Measurements from ENCODE around the gene FOXA2.

Gene FOXA2

GRCh38 chr20:22583773-22584521, 425 bp downstream of the FOXA2 start:
- DNase-seq, result no peak

DNA sequence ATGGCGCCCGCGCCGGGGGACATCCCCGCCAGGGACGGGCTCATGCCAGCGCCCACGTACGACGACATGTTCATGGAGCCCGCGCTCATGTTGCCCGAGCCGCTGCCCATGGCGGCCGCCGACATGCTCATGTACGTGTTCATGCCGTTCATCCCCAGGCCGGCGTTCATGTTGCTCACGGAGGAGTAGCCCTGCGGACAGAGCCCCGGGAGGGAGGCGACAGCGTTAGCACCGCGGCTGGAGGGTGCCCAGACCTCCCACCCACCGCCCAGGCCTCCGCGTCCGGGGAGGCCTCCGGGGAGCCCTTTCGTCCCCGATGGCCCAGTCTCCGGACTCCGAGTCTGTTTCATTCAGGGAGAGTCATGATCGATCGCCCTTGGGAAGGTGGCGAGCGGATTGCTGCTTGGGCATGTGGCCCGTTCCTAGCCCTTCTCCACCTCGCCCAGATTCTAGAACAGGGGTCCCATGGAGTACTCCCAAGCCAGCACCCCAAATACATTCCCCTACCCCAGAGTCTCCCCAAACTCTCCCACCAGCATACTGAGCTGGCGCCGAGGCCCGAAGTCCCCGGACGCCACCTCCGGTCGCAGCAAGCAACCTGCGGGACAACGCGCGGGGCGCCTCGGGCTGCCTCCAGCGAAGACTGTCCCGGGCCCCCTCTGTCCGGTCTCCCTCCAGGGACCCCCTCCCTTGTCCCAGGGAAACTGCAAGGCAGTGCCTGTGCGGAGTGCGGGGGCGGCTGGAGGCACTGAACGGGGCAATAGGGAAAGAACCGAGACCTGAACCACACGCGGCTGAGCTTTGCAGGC, 1.2 kb downstream of the FOXA2 start:
- no peak for DNase-seq

- DNase-seq, result no peak
These were observed 1.9 kb downstream of the FOXA2 start for GRCh38 chr20:22582386-22582963.

DNA sequence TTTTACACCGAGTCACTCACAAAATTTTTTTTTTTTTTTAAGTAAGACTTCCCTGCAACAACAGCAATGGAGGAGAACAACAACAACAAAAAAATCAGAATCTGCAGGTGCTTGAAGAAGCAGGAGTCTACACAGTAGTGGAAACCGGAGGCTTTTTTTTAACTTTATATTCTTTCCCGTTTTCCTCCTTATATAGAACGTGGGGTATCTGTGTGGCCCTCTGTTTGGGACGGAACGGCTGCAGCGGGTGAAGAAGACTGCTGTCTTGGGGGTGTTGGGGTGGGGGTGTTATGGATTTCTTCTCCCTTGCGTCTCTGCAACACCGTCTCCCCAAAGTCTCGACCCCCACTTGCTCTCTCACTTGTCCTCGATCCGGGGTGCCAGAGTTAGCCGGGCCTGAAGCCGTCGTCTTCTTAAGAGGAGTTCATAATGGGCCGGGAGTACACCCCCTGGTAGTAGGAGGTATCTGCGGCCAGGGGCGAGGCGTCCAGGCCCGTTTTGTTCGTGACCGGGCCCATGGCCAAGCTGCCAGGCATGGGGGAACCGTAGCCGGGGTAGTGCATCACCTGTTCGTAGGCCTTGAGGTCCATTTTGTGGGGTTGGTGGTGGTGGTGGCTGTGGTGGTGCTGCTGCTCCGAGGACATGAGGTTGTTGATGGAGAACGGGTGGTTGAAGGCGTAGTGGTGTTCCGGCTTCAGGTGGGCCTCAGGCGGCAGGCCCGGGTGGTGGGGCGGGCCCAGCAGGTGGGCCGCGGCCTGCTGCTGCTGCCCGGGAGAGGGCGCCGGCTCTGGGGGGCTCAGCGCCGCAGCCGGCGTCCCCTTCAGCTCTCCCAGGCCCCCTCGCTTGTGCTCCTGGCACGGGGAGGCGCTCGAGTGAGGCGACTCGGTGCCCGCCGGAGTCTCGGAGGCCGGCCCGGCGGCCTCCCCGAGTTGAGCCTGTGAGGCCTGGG, 2.7 kb downstream of the FOXA2 start:
- DNase-seq, result no peak

DNA sequence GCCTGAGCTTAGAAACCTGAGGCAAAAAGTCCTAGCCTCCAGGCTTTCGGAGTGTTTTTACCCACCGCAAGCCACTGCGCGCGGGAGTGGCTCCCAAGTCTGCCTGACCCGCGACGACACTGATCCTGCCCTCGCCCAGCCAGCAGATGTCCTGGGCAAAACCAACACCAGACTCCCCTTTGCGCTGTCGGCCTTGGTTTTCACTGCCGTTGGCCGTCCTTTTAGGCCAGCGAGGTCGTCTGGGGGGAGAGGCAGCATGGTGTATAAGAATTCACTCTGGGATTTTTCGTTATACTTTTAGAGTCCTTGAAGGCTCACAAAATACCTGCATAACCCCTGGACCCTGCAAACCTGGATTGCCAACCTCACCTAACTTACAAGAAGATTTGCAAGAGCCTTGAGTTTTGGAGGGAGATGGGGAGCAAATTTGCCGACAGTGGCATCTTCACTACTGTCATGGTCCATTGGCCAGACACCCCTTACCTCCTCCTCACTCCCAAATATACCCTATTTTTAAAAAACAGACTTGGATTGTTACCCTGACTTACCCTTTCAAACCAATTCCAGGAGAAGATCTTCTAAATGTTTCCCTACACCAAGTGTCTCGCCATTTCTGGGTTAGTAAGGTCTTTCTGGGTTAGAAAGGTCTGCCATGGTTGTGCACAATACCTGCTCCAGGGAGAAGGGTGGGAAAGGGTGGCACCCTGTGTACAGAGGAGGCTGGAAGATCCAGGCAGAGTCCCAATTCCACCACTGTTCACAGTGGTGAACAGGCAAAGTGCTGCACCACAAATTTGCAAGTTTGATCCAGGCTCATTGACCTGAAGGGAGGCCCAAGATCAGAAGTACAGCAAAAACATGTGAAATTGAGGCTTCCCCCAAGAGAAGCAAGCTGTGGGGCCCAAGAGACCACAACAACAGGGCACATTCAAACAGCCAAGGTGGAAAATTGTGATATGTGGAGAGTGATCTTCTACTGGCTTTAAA, 4.4 kb downstream of the FOXA2 start:
- DNase-seq, result no peak

GRCh38 chr20:22579119-22579427, 5.3 kb downstream of the FOXA2 start:
- DNase-seq, result no peak

DNA sequence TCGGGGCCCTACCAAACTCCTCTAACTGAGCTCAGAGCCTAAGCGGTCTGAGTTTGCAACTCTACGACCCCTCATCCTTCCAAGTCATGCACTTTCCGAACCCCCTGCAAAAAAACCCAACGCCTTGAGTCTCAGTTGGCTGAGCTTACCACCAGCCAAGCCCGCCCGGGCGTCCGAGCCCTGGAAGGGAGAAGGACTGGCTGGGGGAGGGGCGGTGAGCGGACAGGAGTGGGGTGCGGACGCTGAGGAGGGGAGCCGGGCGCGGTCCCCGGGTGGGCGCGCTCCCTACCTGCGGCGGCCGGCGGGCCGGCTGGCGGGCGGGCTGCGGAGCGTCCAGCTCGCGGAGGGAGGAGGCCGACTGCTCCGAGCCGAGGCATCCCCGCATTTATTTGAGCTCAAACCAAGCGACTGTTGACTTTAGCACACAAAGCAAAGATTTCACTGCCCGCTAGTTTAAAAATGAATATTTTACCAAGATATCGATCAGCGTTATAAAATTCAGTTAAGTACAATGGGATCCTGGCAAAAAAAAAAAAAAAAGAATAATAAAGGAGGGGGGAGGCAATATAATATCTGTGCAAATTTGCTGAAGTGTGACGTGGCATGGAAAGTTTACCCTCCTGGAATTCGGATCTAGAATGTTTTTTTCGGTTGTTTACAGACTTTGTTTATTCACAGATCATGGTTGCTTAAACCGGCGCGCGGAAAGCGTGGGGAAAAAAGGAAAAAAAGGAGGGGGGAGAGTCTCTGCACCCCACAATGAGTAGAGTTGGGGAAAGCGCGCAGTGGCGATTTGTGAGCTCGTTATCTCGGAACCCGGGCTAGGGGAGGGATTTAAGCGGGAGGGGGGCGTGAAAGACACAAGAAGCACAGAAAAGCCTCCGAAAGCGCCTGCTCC, 5.9 kb downstream of the FOXA2 start:
- DNase-seq, result no peak

DNA sequence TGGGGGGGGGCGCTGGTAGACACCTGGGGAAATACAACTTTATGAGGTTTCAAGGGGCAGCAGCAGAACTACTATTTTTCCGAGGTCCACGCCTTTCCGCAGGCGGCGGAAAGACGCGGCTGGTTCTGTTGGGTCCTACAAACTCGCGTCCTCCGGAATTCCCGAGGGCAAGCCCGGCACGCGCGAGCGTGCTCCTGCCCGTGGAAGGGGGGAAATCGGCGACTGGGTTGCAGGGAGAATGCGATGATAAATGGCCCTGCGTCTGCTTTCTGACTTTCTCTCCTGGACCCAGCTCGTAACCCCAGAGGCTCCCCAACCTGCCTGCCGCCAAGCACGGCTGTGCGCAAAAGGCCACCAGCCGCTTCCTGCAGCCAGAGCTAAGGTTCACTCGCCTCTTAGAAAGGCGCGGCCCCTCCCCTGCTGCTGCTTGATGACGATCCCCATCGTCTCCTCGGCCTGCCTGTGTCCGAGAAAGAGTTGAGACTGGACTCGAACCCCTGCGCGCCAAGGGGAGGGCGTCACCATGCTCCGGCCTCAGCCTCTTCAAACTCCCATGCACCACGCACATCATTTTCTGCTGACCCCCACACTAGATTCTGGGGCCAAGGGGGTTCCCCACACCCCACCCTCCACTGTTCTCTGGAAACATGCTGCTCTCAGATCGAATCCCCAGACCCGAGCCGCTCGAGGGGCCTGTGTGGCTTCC, 6.7 kb downstream of the FOXA2 start:
- DNase-seq, result no peak

DNA sequence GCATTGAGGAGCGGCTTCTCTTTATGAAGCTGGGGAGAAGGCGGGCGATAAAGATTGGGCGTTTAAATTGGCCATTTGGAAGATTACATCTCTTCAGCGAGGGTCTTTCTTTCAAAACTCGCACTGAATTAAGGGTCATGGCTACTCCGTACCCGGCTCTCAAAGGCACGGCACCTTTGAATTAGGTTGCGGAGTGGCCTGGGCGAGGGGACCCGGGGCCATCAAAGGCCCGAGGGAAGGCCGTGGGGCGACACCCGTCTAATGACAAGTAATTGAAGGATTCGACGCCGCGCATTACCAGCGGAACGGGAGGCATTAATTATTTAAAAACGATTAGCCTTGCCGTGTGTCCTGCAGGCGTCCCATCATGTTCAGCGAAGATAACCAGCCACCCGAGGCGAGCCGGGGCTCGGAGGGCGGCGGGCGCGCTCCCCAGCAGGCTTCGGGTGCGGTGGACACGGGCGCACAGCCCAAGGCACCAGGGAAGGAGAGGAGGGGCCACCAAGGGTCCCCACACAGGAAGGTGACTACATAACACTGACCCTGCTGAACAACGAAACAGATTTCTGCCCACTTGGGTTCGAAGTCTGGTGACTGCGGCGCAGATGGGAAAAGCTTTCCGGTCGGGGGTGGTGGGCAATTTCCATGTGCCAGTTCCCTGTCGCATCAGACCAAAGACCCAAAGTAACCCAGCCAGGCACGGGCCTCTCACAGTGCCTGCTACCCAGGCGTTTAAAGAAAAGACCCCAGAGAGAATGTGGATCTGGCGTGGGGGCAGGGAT, 7.4 kb downstream of the FOXA2 start:
- DNase-seq, result no peak

DNA sequence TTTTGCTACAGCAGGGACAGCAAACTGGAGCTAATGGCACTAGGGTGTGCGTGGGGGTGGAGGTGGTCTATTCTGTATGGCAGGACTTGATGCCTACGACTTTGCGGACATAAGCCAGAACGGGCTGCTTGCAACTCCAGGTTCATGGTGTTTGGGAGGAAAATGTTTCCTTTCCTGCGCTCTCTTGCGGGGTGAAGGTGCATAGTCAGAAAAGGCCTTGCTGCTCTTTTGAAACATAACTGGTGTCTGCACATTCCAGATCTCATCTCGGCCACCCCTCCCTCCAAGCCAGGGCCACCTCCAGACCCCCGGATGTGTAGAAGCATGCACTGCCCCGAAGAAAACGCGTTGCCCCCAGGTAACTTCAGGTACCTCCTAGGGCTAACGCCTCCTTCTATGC, 8.1 kb downstream of the FOXA2 start:
- no peak for DNase-seq

- no peak for DNase-seq
These were observed 8.6 kb downstream of the FOXA2 start for GRCh38 chr20:22575737-22576136.

- peak; percentile 16 for DNase-seq
These were observed 9.2 kb downstream of the FOXA2 start for GRCh38 chr20:22575087-22575721.

- DNase-seq, result no peak
These were observed 9.8 kb downstream of the FOXA2 start for GRCh38 chr20:22574545-22575086.

DNA sequence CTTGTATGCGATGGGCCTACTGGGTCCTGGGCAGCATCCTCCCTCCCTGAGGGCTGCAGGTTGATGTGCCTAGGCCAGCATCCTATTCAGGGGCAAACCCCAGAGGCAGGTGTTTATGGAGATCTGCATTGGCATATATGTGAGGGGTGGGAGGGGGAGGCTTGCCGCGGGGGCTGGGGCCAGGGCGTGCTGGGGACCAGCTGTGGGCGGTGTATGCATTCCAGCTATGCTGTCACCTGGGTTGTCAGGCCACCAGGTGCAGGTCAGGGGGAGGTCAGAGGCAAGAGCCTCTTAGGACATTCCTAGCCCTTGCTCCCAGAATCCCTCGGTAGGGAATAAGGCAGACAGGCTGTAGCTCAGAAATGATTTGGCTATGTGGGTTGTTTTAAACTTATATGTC, 11.9 kb downstream of the FOXA2 start:
- DNase-seq, result no peak

- DNase-seq, result no peak
These were observed 12.3 kb downstream of the FOXA2 start for GRCh38 chr20:22572023-22572422.

DNA sequence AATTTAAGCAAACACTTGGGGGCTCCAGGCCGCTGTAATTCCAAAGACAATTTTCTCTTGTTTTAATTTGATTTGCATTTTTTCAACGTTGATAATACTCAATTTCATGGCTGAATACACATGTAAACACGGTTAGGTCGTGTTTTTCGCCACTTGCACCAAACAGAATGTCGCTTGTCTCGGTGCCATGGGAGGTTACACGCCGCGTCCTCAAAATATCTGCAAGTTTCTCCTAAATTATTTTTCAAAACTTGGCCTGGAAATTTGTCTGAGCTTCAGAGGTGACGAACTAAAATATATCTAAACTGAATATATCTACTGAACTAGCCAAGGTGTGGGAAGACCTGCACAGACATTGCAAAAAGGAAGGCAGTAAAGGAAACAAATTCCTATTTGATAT, 15.0 kb downstream of the FOXA2 start:
- no peak for DNase-seq

- no peak for DNase-seq
These were observed 15.5 kb downstream of the FOXA2 start for GRCh38 chr20:22568872-22569344.
